A673 (cell line): ENCODE data around the gene MTHFR. TPM values are rescaled to one million over a fixed set of nuclear protein-coding genes. Genes with fewer than 3 reads are reported as not detected.

Experiments
- BruUV-seq: library from RNA; stranded (reverse); fragments of 400-500 nt; replicated peaks from 2 replicates; lab custom pipeline; 2021; lab: Mats Ljungman, UMichigan
- CTCF ChIA-PET: fragments of 300-600 bp; sonication (Branson Sonifier 250); formaldehyde crosslinking; loops from one replicate; lab custom pipeline; 2022; ENCODE audit warnings: antibody characterized with exemption; lab: Charles Lee
- POLR2A ChIA-PET: fragments of 300-600 bp; sonication (Branson Sonifier 250); formaldehyde crosslinking; loops from one replicate; lab custom pipeline; 2022; ENCODE audit warnings: antibody characterized with exemption; ENCODE audit not compliant: low non-redundant PET; lab: Charles Lee
- DNase-seq: peaks from one replicate; pipeline ENCODE4 v3.0.0-alpha.2; 2015; ENCODE audit warnings: low spot score
- H3K27ac ChIP-seq: fragments of 200-600 bp; sonication (generic); 2 replicates; pipeline ENCODE4 v1.5.1; 2016; ENCODE audit warnings: mixed run types, low read depth, mild to moderate bottlenecking, mixed read lengths, antibody characterized with exemption, low read length; ENCODE audit not compliant: poor library complexity, severe bottlenecking
- H3K27me3 ChIP-seq: fragments of 200-600 bp; sonication (generic); replicated peaks from 2 replicates; pipeline ENCODE4 v1.6.1; 2017; ENCODE audit warnings: mixed run types, low read depth, mild to moderate bottlenecking, mixed read lengths, antibody characterized with exemption, low read length; ENCODE audit not compliant: insufficient read depth, poor library complexity
- H3K36me3 ChIP-seq: fragments of 200-600 bp; sonication (generic); 2 replicates; pipeline ENCODE4 v1.6.1; 2016; ENCODE audit warnings: mixed run types, mild to moderate bottlenecking, mixed read lengths, antibody characterized with exemption, low read length; ENCODE audit not compliant: insufficient read depth, poor library complexity, severe bottlenecking
- H3K4me1 ChIP-seq: fragments of 200-600 bp; sonication (generic); 2 replicates; pipeline ENCODE4 v1.6.1; 2017; ENCODE audit warnings: mixed run types, mild to moderate bottlenecking, mixed read lengths, antibody characterized with exemption, low read length; ENCODE audit not compliant: insufficient read depth, poor library complexity, severe bottlenecking
- H3K4me3 ChIP-seq: fragments of 200-600 bp; sonication (generic); 2 replicates; pipeline ENCODE4 v1.5.1; 2016; ENCODE audit warnings: low read depth, mixed run types, mild to moderate bottlenecking, mixed read lengths, low read length; ENCODE audit not compliant: poor library complexity, severe bottlenecking
- H3K9me3 ChIP-seq: fragments of 200-600 bp; sonication (generic); 2 replicates; pipeline ENCODE4 v1.6.1; 2016; ENCODE audit warnings: mixed run types, low read depth, mild to moderate bottlenecking, mixed read lengths, antibody characterized with exemption, low read length; ENCODE audit not compliant: poor library complexity, severe bottlenecking
- EZH2 ChIP-seq: fragments of 200-600 bp; sonication (generic); IDR thresholded peaks from 2 replicates; pipeline ENCODE4 v1.6.1; 2017; ENCODE audit warnings: borderline replicate concordance, low read depth, mild to moderate bottlenecking, mixed read lengths, antibody characterized with exemption, low read length; ENCODE audit not compliant: poor library complexity, severe bottlenecking
- intact Hi-C: fragments of 100-400 bp; cut with micrococcal nuclease; formaldehyde crosslinking; loops from one replicate; pipeline ENCODE4 v1.10.0; 2022; ENCODE audit not compliant: unreplicated experiment
- total RNA-seq: library from RNA; stranded (reverse); gene quantifications from 2 replicates; pipeline ENCODE4 v1.2.3, GENCODE V29; 2021
- TF ChIP-seq, protein P1 (sequence below): fragments of 300-800, 200-600 bp; sonication (generic); conservative IDR thresholded peaks from 2 replicates; pipeline ENCODE4 v1.5.1; 2017; ENCODE audit warnings: low read depth, mild to moderate bottlenecking, antibody characterized with exemption, low read length, moderate library complexity, mixed read lengths

MTHFR gene
- total RNA-seq, 1 experiment from 2014 or later = 23.3 TPM

DNA sequence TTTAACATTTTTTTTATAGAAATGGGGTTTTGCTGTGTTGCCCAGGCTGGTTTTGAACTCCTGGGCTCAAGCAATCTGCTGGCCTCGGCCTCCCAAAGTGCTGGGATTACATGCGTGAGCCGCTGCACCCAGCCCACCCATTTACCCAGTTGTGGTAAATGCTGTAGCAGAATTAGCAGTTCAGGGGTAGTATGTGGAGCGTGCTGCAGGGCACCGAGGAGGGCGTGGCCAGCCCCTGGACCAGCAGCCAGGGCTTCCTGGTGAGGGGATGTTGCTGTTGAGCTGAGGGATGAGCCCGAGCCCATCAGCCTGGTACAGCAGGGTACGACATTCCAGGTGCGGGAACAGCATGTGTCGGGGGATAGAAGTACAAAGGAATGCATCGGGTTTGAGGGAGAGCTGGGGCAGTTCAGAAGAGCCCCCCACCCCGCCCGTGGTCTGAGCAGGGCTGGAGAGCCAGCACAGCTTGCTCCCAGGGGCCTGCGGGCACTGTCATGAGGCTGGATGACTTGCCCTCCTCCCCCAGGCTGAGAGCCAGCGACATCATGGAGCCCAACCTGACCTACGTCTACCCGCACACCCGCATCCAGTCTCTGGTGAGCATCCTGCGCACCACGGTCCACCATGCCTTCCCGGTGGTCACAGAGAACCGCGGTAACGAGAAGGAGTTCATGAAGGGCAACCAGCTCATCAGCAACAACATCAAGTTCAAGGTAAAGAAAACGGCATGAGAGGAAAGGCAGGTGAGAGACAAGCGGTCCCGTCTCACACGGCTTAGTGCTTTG is 29.9 kb upstream of the MTHFR start:
- intact Hi-C loops = no loop called here
- DNase-seq = no peak
- POLR2A ChIA-PET = no interaction called here
- Histone ChIP-seq H3K27me3 (no peaks in the 10 kb centered on the region), H3K4me3 (no peak overlapping the region), H3K4me1 (no peaks in the 10 kb centered on the region), H3K9me3 (no peaks in the 10 kb centered on the region), H3K36me3 (peaks cover 76% of the 10 kb centered on the region), H3K27ac (no peak overlapping the region)
- CTCF ChIA-PET = no interaction called here
- TF ChIP-seq, protein P1, sequence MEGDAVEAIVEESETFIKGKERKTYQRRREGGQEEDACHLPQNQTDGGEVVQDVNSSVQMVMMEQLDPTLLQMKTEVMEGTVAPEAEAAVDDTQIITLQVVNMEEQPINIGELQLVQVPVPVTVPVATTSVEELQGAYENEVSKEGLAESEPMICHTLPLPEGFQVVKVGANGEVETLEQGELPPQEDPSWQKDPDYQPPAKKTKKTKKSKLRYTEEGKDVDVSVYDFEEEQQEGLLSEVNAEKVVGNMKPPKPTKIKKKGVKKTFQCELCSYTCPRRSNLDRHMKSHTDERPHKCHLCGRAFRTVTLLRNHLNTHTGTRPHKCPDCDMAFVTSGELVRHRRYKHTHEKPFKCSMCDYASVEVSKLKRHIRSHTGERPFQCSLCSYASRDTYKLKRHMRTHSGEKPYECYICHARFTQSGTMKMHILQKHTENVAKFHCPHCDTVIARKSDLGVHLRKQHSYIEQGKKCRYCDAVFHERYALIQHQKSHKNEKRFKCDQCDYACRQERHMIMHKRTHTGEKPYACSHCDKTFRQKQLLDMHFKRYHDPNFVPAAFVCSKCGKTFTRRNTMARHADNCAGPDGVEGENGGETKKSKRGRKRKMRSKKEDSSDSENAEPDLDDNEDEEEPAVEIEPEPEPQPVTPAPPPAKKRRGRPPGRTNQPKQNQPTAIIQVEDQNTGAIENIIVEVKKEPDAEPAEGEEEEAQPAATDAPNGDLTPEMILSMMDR = no peak
- no peak for TF ChIP-seq EZH2
- BruUV-seq = no TSS peak

DNA sequence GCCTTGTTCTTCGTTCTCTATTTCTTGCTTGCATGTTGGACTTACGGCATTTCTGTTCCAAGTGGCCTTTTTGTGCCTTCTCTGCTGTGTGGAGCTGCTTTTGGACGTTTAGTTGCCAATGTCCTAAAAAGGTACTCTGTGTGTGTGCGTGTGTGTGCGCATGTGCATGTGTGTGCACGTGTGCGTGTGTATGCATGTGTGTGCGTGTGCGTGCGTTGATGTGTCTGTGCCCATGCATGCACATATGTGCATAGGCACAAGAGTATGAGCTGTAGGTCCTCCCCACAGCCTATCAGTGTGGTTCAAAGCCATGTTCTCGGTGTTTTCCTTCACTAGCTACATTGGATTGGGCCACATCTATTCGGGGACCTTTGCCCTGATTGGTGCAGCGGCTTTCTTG is 28.1 kb upstream of the MTHFR start:
- TF ChIP-seq, protein P1 = no peak
- no peak for TF ChIP-seq EZH2
- ChIA-PET CTCF (no interaction called here), POLR2A (no interaction called here)
- no peaks in the 10 kb centered on the region for H3K9me3 ChIP-seq
- no TSS peak for BruUV-seq
- H3K36me3 ChIP-seq = peaks cover 70% of the 10 kb centered on the region
- intact Hi-C loops = no loop called here
- no peaks in the 10 kb centered on the region for H3K4me1 ChIP-seq
- DNase-seq = no peak
- no peak overlapping the region for H3K4me3 ChIP-seq
- no peak overlapping the region for H3K27ac ChIP-seq
- H3K27me3 ChIP-seq = no peaks in the 10 kb centered on the region

DNA sequence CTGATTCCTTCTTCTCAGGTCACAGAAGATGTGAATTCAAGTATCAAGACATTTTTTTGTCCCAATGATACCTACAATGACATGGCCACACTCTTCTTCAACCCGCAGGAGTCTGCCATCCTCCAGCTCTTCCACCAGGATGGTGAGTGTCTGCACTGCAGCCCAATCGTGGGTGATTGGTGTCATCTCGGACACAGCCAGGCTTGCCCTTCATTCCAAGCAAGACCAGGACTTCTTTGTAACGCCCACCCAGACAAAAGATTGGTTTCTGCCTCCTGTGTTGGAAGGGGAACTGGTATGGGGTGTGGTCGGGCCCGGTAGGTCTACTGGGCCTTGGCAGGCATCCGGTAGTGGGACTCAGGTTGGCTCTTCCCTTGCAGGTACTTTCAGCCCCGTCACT is 27.7 kb upstream of the MTHFR start:
- DNase-seq = no peak
- CTCF ChIA-PET = no interaction called here
- Histone ChIP-seq H3K4me1 (no peaks in the 10 kb centered on the region), H3K27me3 (no peaks in the 10 kb centered on the region), H3K27ac (no peak overlapping the region), H3K36me3 (peaks cover 70% of the 10 kb centered on the region), H3K4me3 (no peak overlapping the region), H3K9me3 (no peaks in the 10 kb centered on the region)
- TF ChIP-seq, protein P1 = no peak
- no peak for TF ChIP-seq EZH2
- POLR2A ChIA-PET = no interaction called here
- BruUV-seq = no TSS peak
- intact Hi-C loops = no loop called here
